HepG2 (cell line): Measurements from ENCODE around the gene PUM1. TPM values are rescaled to one million over a fixed set of nuclear protein-coding genes. Genes with fewer than 3 reads are reported as not detected.

Source experiments
- ATAC-seq: fragments of 200-7000 bp; cut with Tn5 transposase; 3 replicates; pipeline ENCODE4 v1.9.1; 2020; ENCODE audit warnings: mild to moderate bottlenecking, moderate library complexity
- BruUV-seq: library from RNA; stranded (reverse); fragments of 400-500 nt; replicated peaks from 2 replicates; lab custom pipeline; 2021; lab: Mats Ljungman, UMichigan
- CTCF ChIA-PET: fragments of 300-600 bp; formaldehyde crosslinking; extraction: SDS; loops from one replicate; lab custom pipeline; 2021; ENCODE audit warnings: low total read pairs, inconsistent platforms, low intra/inter-chr PET ratio; lab: Yijun Ruan, JAX
- POLR2A ChIA-PET: fragments of 350-600 bp; sonication (Branson Sonifier 250); formaldehyde crosslinking; loops from one replicate; lab custom pipeline; 2020; ENCODE audit warnings: antibody characterized with exemption, inconsistent platforms; lab: Yijun Ruan, JAX
- DNase-seq: peaks from one replicate; pipeline ENCODE4 v3.0.0-alpha.2; 2015; ENCODE audit warnings: low spot score
- FAIRE-seq: peaks from 3 replicates; lab custom pipeline; 2011; peaks lifted over from hg19 to GRCh38; lab: Jason Lieb, UNC
- H2AFZ ChIP-seq: one replicate; pipeline ENCODE4 v1.6.1; 2011; ENCODE audit warnings: low read length, inconsistent platforms
- H3K27ac ChIP-seq: fragments of 300-600 bp; 3 replicates; pipeline ENCODE4 v1.8.0; 2011; ENCODE audit warnings: mixed run types, mild to moderate bottlenecking, mixed read lengths, low read length, inconsistent platforms; ENCODE audit not compliant: insufficient read depth; ENCODE audit errors: extremely low read length
- H3K27me3 ChIP-seq, 2 experiments: fragments of 200-600 bp in 1 of 2; 2 replicates in 1 of 2; 3 replicates in 1 of 2; pipeline versions ENCODE4 v1.6.0 to v1.8.0; 2011; ENCODE audit warnings: low read length in 2 of 2, mild to moderate bottlenecking in 2 of 2, moderate library complexity in 2 of 2, inconsistent platforms in 1 of 2; ENCODE audit not compliant: insufficient read depth in 2 of 2, control insufficient read depth in 1 of 2
- H3K36me3 ChIP-seq, 2 experiments: fragments of 200-600 bp in 1 of 2; replicated peaks in 1 of 2; 2 replicates in 1 of 2; 3 replicates in 1 of 2; pipeline versions ENCODE4 v1.5.1 to v1.8.0; 2011; ENCODE audit warnings: low read length in 2 of 2, inconsistent platforms in 1 of 2; ENCODE audit not compliant: insufficient read depth in 2 of 2, control insufficient read depth in 1 of 2
- H3K4me1 ChIP-seq: 2 replicates; pipeline ENCODE4 v1.5.1; 2012; ENCODE audit warnings: low read length, inconsistent platforms; ENCODE audit not compliant: insufficient read depth
- H3K4me2 ChIP-seq: 2 replicates; pipeline ENCODE4 v1.6.0; 2011; ENCODE audit warnings: low read depth, low read length, inconsistent platforms
- H3K4me3 ChIP-seq, 3 experiments: fragments of 200-600 bp in 1 of 3; sonication (generic), shearing (Covaris generic) in 1 of 3; replicated peaks in 1 of 3; 2 replicates each; pipeline ENCODE4 v1.5.1; 2011 to 2016; ENCODE audit warnings: low read length in 3 of 3, inconsistent platforms in 2 of 3, low read depth in 2 of 3, mild to moderate bottlenecking in 2 of 3, control low read depth in 1 of 3, mixed read lengths in 1 of 3; ENCODE audit not compliant: insufficient read depth in 1 of 3
- H3K79me2 ChIP-seq: one replicate; pipeline ENCODE4 v1.6.1; 2011; ENCODE audit warnings: low read length, inconsistent platforms; ENCODE audit not compliant: insufficient read depth
- H3K9ac ChIP-seq: 2 replicates; pipeline ENCODE4 v1.6.0; 2011; ENCODE audit warnings: mild to moderate bottlenecking, low read depth, low read length, inconsistent platforms; ENCODE audit not compliant: insufficient read depth
- H3K9me3 ChIP-seq: 2 replicates; pipeline ENCODE4 v1.5.1; 2012; ENCODE audit warnings: mild to moderate bottlenecking, low read length
- H4K20me1 ChIP-seq: 2 replicates; pipeline ENCODE4 v1.6.0; 2011; ENCODE audit warnings: inconsistent platforms, mild to moderate bottlenecking, low read length, moderate library complexity; ENCODE audit not compliant: insufficient read depth
- DPF2 ChIP-seq: sonication (generic); formaldehyde crosslinking; IDR thresholded peaks from 2 replicates; pipeline ENCODE4 v1.4.0; 2020; ENCODE audit warnings: mild to moderate bottlenecking, low read depth, missing genetic modification reagents, borderline replicate concordance
- JUNB ChIP-seq: sonication (generic); formaldehyde crosslinking; IDR thresholded peaks from 2 replicates; pipeline ENCODE4 v1.8.0; 2022; ENCODE audit warnings: missing genetic modification reagents, mild to moderate bottlenecking, borderline replicate concordance
- RBM22 ChIP-seq: fragments of 200-400 bp; formaldehyde crosslinking; optimal IDR thresholded peaks from 2 replicates; pipeline ENCODE3; 2017; ENCODE audit warnings: mild to moderate bottlenecking, low read length, moderate library complexity
- SOX13 ChIP-seq, 3 experiments: fragments of 450-650 bp in 1 of 3; sonication (generic) in 1 of 3; formaldehyde crosslinking in 1 of 3; IDR thresholded peaks in 2 of 3; conservative IDR thresholded peaks in 1 of 3; 2 replicates each; pipeline versions ENCODE4 v1.5.0 to v1.6.1; 2016 to 2020; ENCODE audit warnings: antibody characterized with exemption in 1 of 3, mild to moderate bottlenecking in 1 of 3, missing compliant biosample characterization in 1 of 3, missing genetic modification reagents in 1 of 3, moderate library complexity in 1 of 3
- XRCC5 ChIP-seq: fragments of 200-400 bp; formaldehyde crosslinking; optimal IDR thresholded peaks from 2 replicates; pipeline ENCODE3; 2017; ENCODE audit warnings: mild to moderate bottlenecking, low read length
- ZNF142 ChIP-seq: sonication (generic); formaldehyde crosslinking; IDR thresholded peaks from 2 replicates; pipeline ENCODE4 v1.4.0; 2020; ENCODE audit warnings: missing genetic modification reagents
- ZNF253 ChIP-seq: sonication (generic); formaldehyde crosslinking; IDR thresholded peaks from 2 replicates; pipeline ENCODE4 v1.8.0; 2022; ENCODE audit warnings: mild to moderate bottlenecking, missing genetic modification reagents, borderline replicate concordance
- ZNF549 ChIP-seq: sonication (generic); formaldehyde crosslinking; IDR thresholded peaks from 2 replicates; pipeline ENCODE4 v1.5.0; 2020; ENCODE audit warnings: missing genetic modification reagents
- WGBS: methylation state at CpG from one replicate; pipeline ENCODE4 v1.1.6; 2017; ENCODE audit warnings: low lambda C conversion rate; 5-methylcytosine and 5-hydroxymethylcytosine counted together
- in situ Hi-C: cut with HindIII; loops from 2 replicates; pipeline ENCODE4 v1.10.0; 2017; ENCODE audit warnings: low pct_unique_long_range_greater_than_20kb; ENCODE audit not compliant: extremely low pct_ligation_motif_present
- intact Hi-C: fragments of 100-400 bp; cut with micrococcal nuclease; formaldehyde crosslinking; loops from one replicate; pipeline ENCODE4 v1.10.0; 2022; ENCODE audit not compliant: unreplicated experiment
- polyA plus RNA-seq, 8 experiments: library from polyadenylated mRNA; depleted of rRNA in 3 of 8; stranded (reverse) in 7 of 8; unstranded in 1 of 8; fragments of >200 nt; fragmentation: Illumina TruSeq in 4 of 8; extraction: Trizol in 4 of 8; gene quantifications; 2 replicates each; pipeline versions ENCODE4 v1.2.1 to v1.2.3, GENCODE V29; 2011 to 2016; ENCODE audit warnings: low read depth in 4 of 8, missing spikeins in 1 of 8, mixed read lengths in 1 of 8; ENCODE audit not compliant: insufficient read depth in 1 of 8
- total RNA-seq, 5 experiments: library from RNA; depleted of rRNA; stranded (reverse); fragments of >200 nt; fragmentation: Illumina TruSeq; extraction: Trizol; gene quantifications; 2 replicates each; pipeline ENCODE4 v1.2.3, GENCODE V29; 2016; ENCODE audit warnings: low read depth in 1 of 5

Gene PUM1
- total and polyA plus RNA-seq, 2 of the 13 experiments (the other 11 are each of a cell fraction or from before 2014, with no cell fraction given) = 64.7 to 91.0 TPM

GRCh38 chr1:30965924-30966599, 99.5 kb downstream of the PUM1 start:
- no peak overlapping the region for H3K4me3 ChIP-seq
- TF ChIP-seq ZNF549 (CRISPR knock-in tag) (no peak), JUNB (no peak), ZNF253 (no peak), DPF2 (CRISPR knock-in tag) (no peak), XRCC5 (no peak), SOX13 (IDR thresholded peaks at IDR 0.05) (no peak), SOX13 (CRISPR knock-in tag; conservative IDR thresholded peaks at IDR 0.05 in 1 of 2, IDR thresholded peaks at IDR 0.05 in 1 of 2) (no peak), ZNF142 (CRISPR knock-in tag) (no peak), RBM22 (peak; percentile 90)
- CTCF ChIA-PET = no interaction called here
- peaks cover 54% of the 10 kb centered on the region for H4K20me1 ChIP-seq
- POLR2A ChIA-PET = no interaction called here
- DNase-seq (no peak), ATAC-seq (no peak), FAIRE-seq (no peak)
- intact Hi-C loops = no loop called here
- H3K4me2 ChIP-seq = no peak overlapping the region
- WGBS = 92% methylated on average over 8 of the region's 8 CpGs
- no peaks in the 10 kb centered on the region for H3K9me3 ChIP-seq
- H3K36me3 ChIP-seq = peaks cover 34 to 84% of the 10 kb centered on the region in 2 experiments
- H3K9ac ChIP-seq = no peak overlapping the region
- H3K4me1 ChIP-seq = no peaks in the 10 kb centered on the region; the same call in 1 of the 2 replicates
- peaks cover 31% of the 10 kb centered on the region for H3K79me2 ChIP-seq
- no peak overlapping the region for H3K27ac ChIP-seq
- in situ Hi-C loops = no loop called here
- TSS peak; percentile 16 for BruUV-seq
- no peak overlapping the region for H2AFZ ChIP-seq
- no peaks in the 10 kb centered on the region for H3K27me3 ChIP-seq
